ENCODE measurements around the gene SFXN3.

SFXN3 gene

DNA sequence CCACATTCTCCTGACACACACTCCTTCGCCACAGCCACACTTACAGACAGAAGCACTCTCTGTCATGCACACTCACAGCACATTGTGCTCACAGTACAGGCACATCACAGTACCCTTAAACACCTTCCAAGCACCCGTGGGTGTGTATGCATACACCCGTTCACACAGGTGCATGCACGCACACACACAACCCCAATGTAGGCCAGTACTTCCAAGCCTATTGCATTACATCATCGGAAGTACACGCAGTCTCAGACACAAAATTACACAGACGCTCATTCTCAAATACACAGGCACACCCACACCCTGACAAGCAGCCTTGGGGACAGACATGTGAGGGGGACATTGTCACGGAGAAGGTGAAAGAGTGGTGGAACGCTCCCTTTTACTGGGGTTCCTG, 41.9 kb downstream of the SFXN3 start:
- DNase-seq (ENCODE audit: low read depth, low spot score): no peak
- POLR2A ChIA-PET: no interaction called here
- CTCF ChIA-PET: interaction anchor here (2.1 to 7.1 kb wide), 2 partner anchors 13 to 23 kb away, joined by 11 to 98 read pairs; partner anchors contain the start of gene KAZALD1
- TF ChIP-seq CTCF (IDR thresholded peaks at IDR 0.05; ENCODE audit: insufficient read depth, low read length, missing control alignments): no peak
- no peak overlapping the region for H3K4me3 ChIP-seq (ENCODE audit: low read depth, low read length)

GRCh38 chr10:101073631-101074030, 42.6 kb downstream of the SFXN3 start:
- no peak for DNase-seq (ENCODE audit: low read depth, low spot score)
- no peak for TF ChIP-seq CTCF (IDR thresholded peaks at IDR 0.05; ENCODE audit: insufficient read depth, low read length, missing control alignments)
- H3K4me3 ChIP-seq (ENCODE audit: low read depth, low read length): no peak overlapping the region
- ChIA-PET POLR2A (interaction anchor here (0.6 kb wide), 2 partner anchors 11 to 13 kb away, joined by 3 read pairs; no protein-coding TSS in a partner anchor), CTCF (interaction anchor here (0.7 to 2.9 kb wide), 7 partner anchors 13 to 69 kb away, joined by 3 to 24 read pairs (median 5); partner anchors contain the start of gene KAZALD1)

DNA sequence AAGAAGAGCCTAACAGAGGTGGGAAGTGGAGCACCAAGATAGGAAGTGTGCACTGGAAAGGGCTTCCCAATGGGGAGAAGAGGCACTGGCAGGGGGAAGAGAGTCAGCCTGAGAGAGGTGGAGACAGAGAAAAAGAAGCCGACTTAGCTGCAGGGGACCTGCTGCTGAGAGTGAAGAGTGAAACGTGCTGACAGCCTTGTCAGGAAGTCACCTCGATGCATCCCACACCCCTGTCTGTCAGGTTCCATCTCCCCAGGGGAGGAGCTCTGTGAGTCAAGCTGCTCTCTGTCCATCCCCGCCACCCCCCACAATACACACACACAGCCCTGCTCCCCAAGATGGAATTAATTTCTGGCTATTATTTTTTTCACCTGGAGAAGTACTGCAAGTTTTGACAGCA, 44.7 kb downstream of the SFXN3 start:
- H3K4me3 ChIP-seq (ENCODE audit: low read depth, low read length): no peak overlapping the region
- ChIA-PET CTCF (interaction anchor here (0.6 to 2.9 kb wide), 8 partner anchors 15 to 67 kb away, joined by 3 to 24 read pairs (median 4); no protein-coding TSS in a partner anchor), POLR2A (no interaction called here)
- no peak for DNase-seq (ENCODE audit: low read depth, low spot score)
- no peak for TF ChIP-seq CTCF (IDR thresholded peaks at IDR 0.05; ENCODE audit: insufficient read depth, low read length, missing control alignments)

GRCh38 chr10:101076630-101077029, 45.6 kb downstream of the SFXN3 start:
- DNase-seq (ENCODE audit: low read depth, low spot score): no peak
- ChIA-PET CTCF (interaction anchor here (1.0 to 2.9 kb wide), 4 partner anchors 15 to 66 kb away, joined by 3 to 24 read pairs (median 6); no protein-coding TSS in a partner anchor), POLR2A (no interaction called here)
- TF ChIP-seq CTCF (IDR thresholded peaks at IDR 0.05; ENCODE audit: insufficient read depth, low read length, missing control alignments): no peak
- H3K4me3 ChIP-seq (ENCODE audit: low read depth, low read length): no peak overlapping the region

- ChIA-PET CTCF (interaction anchor here (0.7 to 10.1 kb wide), 6 partner anchors 8 to 129 kb away, joined by 3 to 99 read pairs (median 4); no protein-coding TSS in a partner anchor), POLR2A (no interaction called here)
- no peak for DNase-seq (ENCODE audit: low read depth, low spot score)
- no peak for TF ChIP-seq CTCF (IDR thresholded peaks at IDR 0.05; ENCODE audit: insufficient read depth, low read length, missing control alignments)
- no peak overlapping the region for H3K4me3 ChIP-seq (ENCODE audit: low read depth, low read length)
Measured at GRCh38 chr10:101079874-101080273, 48.8 kb downstream of the SFXN3 start.

DNA sequence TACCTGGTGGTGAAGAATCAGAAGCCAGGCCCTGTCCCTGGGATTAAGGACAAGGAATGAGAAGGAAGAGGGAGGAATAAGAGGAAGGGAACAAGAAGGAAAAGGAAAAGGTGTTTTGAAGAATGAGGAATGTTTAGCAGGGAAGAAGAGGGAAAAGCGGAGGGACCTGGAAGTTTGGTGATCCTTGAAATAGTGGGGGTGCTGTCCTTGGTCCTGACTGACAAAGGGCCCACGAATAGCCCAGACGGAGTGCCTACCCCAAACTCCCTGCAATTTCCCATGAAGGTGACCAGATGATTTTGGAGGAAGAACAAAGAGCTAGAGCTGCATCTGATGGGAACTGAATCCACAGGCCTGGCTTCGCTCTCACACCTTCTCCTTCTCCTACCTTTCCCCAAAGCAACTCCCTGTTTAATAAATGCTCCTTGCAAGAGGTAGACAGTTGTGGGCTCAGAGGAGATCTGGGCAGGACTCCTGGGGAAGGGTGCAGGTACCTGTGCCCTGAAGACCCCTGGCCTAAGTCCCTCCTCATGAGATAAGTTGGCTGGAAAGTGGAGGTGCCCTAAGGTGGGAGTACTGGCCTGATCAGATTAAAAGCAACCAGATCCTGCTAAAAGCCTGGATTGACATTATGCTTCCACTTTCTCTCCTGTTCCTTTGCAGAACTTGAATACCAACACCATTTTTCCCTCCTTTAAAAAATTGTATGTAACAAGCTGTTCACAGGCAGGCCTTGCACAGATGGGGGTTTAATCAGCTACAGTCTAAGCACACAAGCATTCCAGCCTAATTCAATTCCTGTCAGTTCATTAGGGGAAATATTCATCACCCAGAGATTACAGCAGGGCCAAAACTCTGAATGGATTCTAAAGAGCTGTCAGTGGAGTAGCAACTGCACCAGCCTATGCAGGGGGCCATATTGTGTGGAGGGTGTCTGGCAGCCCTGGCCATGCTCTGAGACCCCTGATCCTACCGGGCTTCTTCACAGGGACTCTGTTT, 50.2 kb downstream of the SFXN3 start:
- no peak overlapping the region for H3K4me3 ChIP-seq (ENCODE audit: low read depth, low read length)
- no peak for TF ChIP-seq CTCF (IDR thresholded peaks at IDR 0.05; ENCODE audit: insufficient read depth, low read length, missing control alignments)
- ChIA-PET CTCF (interaction anchor here (0.7 to 10.1 kb wide), 5 partner anchors 9 to 73 kb away, joined by 3 to 99 read pairs (median 4); no protein-coding TSS in a partner anchor), POLR2A (no interaction called here)
- DNase-seq (ENCODE audit: low read depth, low spot score): no peak

Measured in AG04449 (cell line).